Colonic mucosa (tissue), 4 donors: ENCODE measurements around the gene HSD17B14. TPM values are rescaled to one million over a fixed set of nuclear protein-coding genes. Genes with fewer than 3 reads are reported as not detected.
"Not testable (repeated sequence)": the region's sequence is repeated elsewhere in the genome, so short reads cannot be mapped to it uniquely, and the experiment has no call there.

Experiments used
- DNase-seq: peaks from one replicate; pipeline ENCODE4 v3.0.0-alpha.2; 2020
- H3K27ac ChIP-seq: fragments of 200-600 bp; one replicate; pipeline ENCODE4 v1.8.0; 2021
- H3K27me3 ChIP-seq: fragments of 200-600 bp; one replicate; pipeline ENCODE4 v1.8.0; 2021
- H3K36me3 ChIP-seq: fragments of 200-600 bp; one replicate; pipeline ENCODE4 v1.8.0; 2021
- H3K4me1 ChIP-seq: fragments of 200-600 bp; one replicate; pipeline ENCODE4 v1.8.0; 2021; ENCODE audit warnings: mild to moderate bottlenecking
- H3K4me3 ChIP-seq: fragments of 200-600 bp; one replicate; pipeline ENCODE4 v1.8.0; 2021
- H3K9ac ChIP-seq, 2 donors: one replicate each; pipeline ENCODE4 v1.7.0; 2013; ENCODE audit warnings: control low read depth in 2 of 2, low read depth in 2 of 2, low read length in 2 of 2
- H3K9me3 ChIP-seq: fragments of 200-600 bp; one replicate; pipeline ENCODE4 v1.8.0; 2021
- CTCF ChIP-seq: fragments of 200-600 bp; IDR thresholded peaks from one replicate; pipeline ENCODE4 v1.8.0; 2022; ENCODE audit warnings: antibody characterized with exemption, mild to moderate bottlenecking
- intact Hi-C: fragments of 100-400 bp; cut with DNase I; formaldehyde crosslinking; loops from one replicate; pipeline ENCODE4 v1.14.1; 2022
- total RNA-seq, 2 donors: library from RNA; stranded (reverse); fragmentation: NEBNext Ultra II Directional in 1 of 2; extraction: Animal tissue kit (Norgen Biotek cat#: 25700) in 1 of 2; gene quantifications; one replicate each; pipeline ENCODE4 v1.2.1, GENCODE V29; 2021
- donor health status: healthy.
- donor health status: DM: no; HTN: no; CAD: no.
- donor health status: DM: no; HTN: no; CAD: no.

HSD17B14 gene
- 1 to 10 TPM in 1 of 2 donors, under 1 TPM in 1; 0.79 to 2.8 TPM for total RNA-seq

DNA sequence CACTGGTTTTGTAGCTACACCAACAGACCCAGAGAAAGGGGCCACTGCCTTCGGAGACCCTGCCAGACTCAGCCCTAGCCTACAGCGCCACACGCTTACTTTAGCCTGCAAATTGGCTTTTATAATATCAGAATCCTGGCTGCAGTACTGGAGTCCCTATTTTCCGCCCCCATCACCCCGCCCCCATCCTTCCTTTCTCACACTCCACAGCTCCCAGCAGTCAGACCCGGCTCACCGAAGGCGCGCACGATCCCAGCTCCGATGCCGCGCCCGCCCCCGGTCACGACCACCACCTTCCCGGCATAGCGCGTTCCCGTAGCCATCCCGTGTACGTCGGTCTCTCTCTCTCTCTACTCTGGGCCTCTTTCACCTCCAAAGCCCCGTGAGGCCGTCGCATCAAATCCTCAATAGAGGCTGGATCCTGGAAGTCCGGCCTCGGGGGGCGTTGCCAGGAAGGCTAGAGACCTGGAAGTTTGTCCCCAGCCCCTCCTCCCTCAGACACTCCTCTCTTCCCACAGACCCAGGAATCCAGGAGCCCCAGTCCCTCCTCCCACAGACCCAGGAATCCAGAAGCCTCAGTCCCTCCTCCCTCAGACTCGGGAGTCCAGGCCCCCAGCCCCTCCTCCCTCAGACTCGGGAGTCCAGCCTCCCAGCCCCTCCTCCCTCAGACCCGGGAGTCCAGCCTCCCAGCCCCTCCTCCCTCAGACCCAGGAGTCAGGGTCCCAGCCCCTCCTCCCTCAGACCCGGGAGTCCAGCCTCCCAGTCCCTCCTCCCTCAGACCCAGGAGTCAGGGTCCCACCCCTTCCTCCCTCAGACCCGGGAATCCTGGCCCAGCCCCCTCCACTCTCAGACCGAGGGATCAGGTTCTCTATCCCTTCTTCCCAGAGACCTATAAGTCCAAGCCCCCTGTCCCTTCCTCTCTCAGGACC lies at the start of gene HSD17B14:
Gene HSD17B14, minus strand, starts transcription at position 403 of the 929 bp plus-strand sequence. Its CDS starts 80 bp downstream, at position 323.
- peak within 1 kb of the TSS; percentile 17 for H3K4me3 ChIP-seq
- intact Hi-C loops, result no loop called here
- no peak for DNase-seq
- no peaks in the 10 kb centered on the region for H3K27me3 ChIP-seq
- H3K9me3 ChIP-seq, result no peaks in the 10 kb centered on the region
- H3K36me3 ChIP-seq, result no peaks in the 10 kb centered on the region
- TF ChIP-seq CTCF, result peak; percentile 17
- H3K27ac ChIP-seq, result no peak within 1 kb of the TSS
- no peaks in the 10 kb centered on the region for H3K4me1 ChIP-seq
- peak within 1 kb of the TSS in 1 of 2 donors; percentile 62 for H3K9ac ChIP-seq

GRCh38 chr19:48883726-48884125 lies 47.4 kb upstream of the HSD17B14 start:
- no peaks in the 10 kb centered on the region for H3K4me1 ChIP-seq
- no peak for DNase-seq

GRCh38 chr19:48881741-48882657 lies 45.7 kb upstream of the HSD17B14 start:
- no peak overlapping the region for H3K9ac ChIP-seq
- H3K27ac ChIP-seq, result no peak overlapping the region
- H3K9me3 ChIP-seq, result no peaks in the 10 kb centered on the region
- no peaks in the 10 kb centered on the region for H3K27me3 ChIP-seq
- no peak for TF ChIP-seq CTCF
- DNase-seq, result no peak
- H3K4me3 ChIP-seq, result no peak overlapping the region
- H3K4me1 ChIP-seq, result no peaks in the 10 kb centered on the region
- H3K36me3 ChIP-seq, result no peaks in the 10 kb centered on the region
- intact Hi-C loops, result no loop called here

More at GRCh38 chr19:48883726-48884125, 47.4 kb upstream of the HSD17B14 start:
- Histone ChIP-seq H3K27me3 (no peaks in the 10 kb centered on the region), H3K9me3 (no peaks in the 10 kb centered on the region), H3K27ac (no peak overlapping the region), H3K4me3 (no peak overlapping the region), H3K36me3 (no peaks in the 10 kb centered on the region), H3K9ac (no peak overlapping the region)
- no peak for TF ChIP-seq CTCF
- intact Hi-C loops, result no loop called here

DNA sequence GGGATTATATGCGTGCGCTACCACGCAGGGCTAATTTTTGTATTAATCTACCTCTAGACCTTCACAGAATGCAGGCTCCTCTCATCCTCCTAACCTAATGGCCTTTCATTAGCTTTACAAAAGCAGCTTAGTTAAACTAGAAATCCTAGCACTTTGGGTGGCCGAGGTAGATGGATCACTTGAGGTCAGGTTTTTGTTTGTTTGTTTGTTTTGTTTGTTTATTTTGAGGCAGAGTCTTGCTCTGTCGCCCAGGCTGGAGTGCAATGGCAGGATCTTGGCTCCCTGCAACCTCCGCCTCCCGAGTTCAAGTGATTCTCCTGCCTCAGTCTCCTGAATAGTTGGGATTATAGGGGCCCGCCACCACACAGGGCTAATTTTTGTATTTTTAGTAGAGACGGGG lies 43.4 kb upstream of the HSD17B14 start:
- not testable (repeated sequence) for H3K4me3 ChIP-seq, H3K4me1 ChIP-seq, H3K27me3 ChIP-seq, H3K9me3 ChIP-seq, H3K27ac ChIP-seq, H3K36me3 ChIP-seq, H3K9ac ChIP-seq, DNase-seq
- intact Hi-C loops, result loop anchor here (10.0 kb wide), 1 partner anchor 85 kb away; the partner anchor contains the start of gene FTL

- Histone ChIP-seq H3K9ac (no peak overlapping the region), H3K4me3 (no peak overlapping the region), H3K27ac (no peak overlapping the region), H3K27me3 (no peaks in the 10 kb centered on the region), H3K4me1 (peaks cover 10% of the 10 kb centered on the region), H3K9me3 (no peaks in the 10 kb centered on the region), H3K36me3 (no peaks in the 10 kb centered on the region)
- TF ChIP-seq CTCF, result no peak
- DNase-seq, result no peak
- intact Hi-C loops, result loop anchor here (10.0 kb wide), 1 partner anchor 86 kb away; the partner anchor contains the start of gene FTL
Observed at GRCh38 chr19:48879025-48879637, 42.8 kb upstream of the HSD17B14 start.
